DOHH2 (cell line): ENCODE results near the gene NMT2.

Experiments
- H3F3A ChIP-seq: fragments of 200-600 bp; sonication (generic), shearing (Covaris generic); 2 replicates; pipeline ENCODE4 v1.6.0; 2016; ENCODE audit warnings: antibody characterized with exemption, mild to moderate bottlenecking; ENCODE audit not compliant: control insufficient read depth, insufficient read depth
- H3K27ac ChIP-seq: fragments of 200-600 bp; sonication (generic); 2 replicates; pipeline ENCODE4 v1.5.1; 2014; ENCODE audit warnings: low read depth, mild to moderate bottlenecking, low read length, moderate library complexity
- H3K27me3 ChIP-seq: fragments of 200-600 bp; sonication (generic); 2 replicates; pipeline ENCODE4 v1.6.1; 2014; ENCODE audit warnings: mild to moderate bottlenecking, low read length, mixed read lengths; ENCODE audit not compliant: control insufficient read depth
- H3K36me3 ChIP-seq: fragments of 200-600 bp; sonication (generic); 2 replicates; pipeline ENCODE4 v1.6.1; 2014; ENCODE audit warnings: mild to moderate bottlenecking, low read length, moderate library complexity, mixed read lengths; ENCODE audit not compliant: control insufficient read depth
- H3K4me1 ChIP-seq: fragments of 200-600 bp; sonication (generic); 2 replicates; pipeline ENCODE4 v1.6.1; 2014; ENCODE audit warnings: mild to moderate bottlenecking, low read length, mixed read lengths; ENCODE audit not compliant: control insufficient read depth
- H3K4me2 ChIP-seq: fragments of 200-600 bp; sonication (generic); 2 replicates; pipeline ENCODE4 v1.6.0; 2014; ENCODE audit warnings: mild to moderate bottlenecking, low read length, moderate library complexity
- H3K4me3 ChIP-seq: fragments of 200-600 bp; sonication (generic); 2 replicates; pipeline ENCODE4 v1.5.1; 2014; ENCODE audit warnings: mild to moderate bottlenecking, low read length, mixed read lengths
- H3K79me2 ChIP-seq: fragments of 200-600 bp; sonication (generic); 2 replicates; pipeline ENCODE4 v1.6.1; 2014; ENCODE audit warnings: mild to moderate bottlenecking, low read length, mixed read lengths; ENCODE audit not compliant: control insufficient read depth
- H3K9me2 ChIP-seq: fragments of 200-600 bp; sonication (generic); replicated peaks from 2 replicates; pipeline ENCODE4 v1.6.1; 2014; ENCODE audit warnings: mild to moderate bottlenecking, low read length, mixed read lengths; ENCODE audit not compliant: control insufficient read depth
- H3K9me3 ChIP-seq: fragments of 200-600 bp; sonication (generic); 2 replicates; pipeline ENCODE4 v1.6.1; 2014; ENCODE audit warnings: antibody characterized with exemption, low read length, mixed read lengths; ENCODE audit not compliant: control insufficient read depth, insufficient read depth
- H4K20me1 ChIP-seq: fragments of 200-600 bp; sonication (generic); 2 replicates; pipeline ENCODE4 v1.6.0; 2014; ENCODE audit warnings: low read depth, mild to moderate bottlenecking, antibody characterized with exemption, low read length, moderate library complexity; ENCODE audit not compliant: control insufficient read depth, insufficient read depth
- CTCF ChIP-seq: fragments of 200-600 bp; sonication (generic); IDR thresholded peaks from one replicate; pipeline ENCODE4 v1.5.1; 2014; ENCODE audit warnings: antibody characterized with exemption, mild to moderate bottlenecking, low read depth, low read length; ENCODE audit not compliant: poor library complexity, severe bottlenecking
- EZH2phosphoT487 ChIP-seq: fragments of 200-600 bp; sonication (generic); IDR thresholded peaks from 2 replicates; pipeline ENCODE4 v1.6.1; 2017; ENCODE audit warnings: borderline replicate concordance, mild to moderate bottlenecking, antibody characterized with exemption, low read length, moderate library complexity, mixed read lengths

NMT2 gene

GRCh38 chr10:15097011-15097812 lies 71.3 kb downstream of the NMT2 start, which contains the start of gene RPP38:
Gene RPP38 (plus strand): TSS chr10:15097355. CDS start chr10:15103315, 5,960 bp downstream.
- peaks cover 43% of the 10 kb centered on the region for H3K36me3 ChIP-seq
- H3K27me3 ChIP-seq = 0 out of 2 replicates have a peak, but pooled peaks cover 3% of the 10 kb centered on the region
- no peaks in the 10 kb centered on the region for H3K9me2 ChIP-seq
- peak within 1 kb of the TSS; percentile 94 for H3K27ac ChIP-seq
- H3F3A ChIP-seq = peaks cover 6% of the 10 kb centered on the region; the same call in 1 of the 2 replicates
- peak within 1 kb of the TSS; percentile 99 for H3K4me2 ChIP-seq
- H4K20me1 ChIP-seq = peaks cover 5% of the 10 kb centered on the region; the same call in 1 of the 2 replicates
- peaks cover 18% of the 10 kb centered on the region for H3K4me1 ChIP-seq
- no peaks in the 10 kb centered on the region for H3K9me3 ChIP-seq
- TF ChIP-seq CTCF (no peak), EZH2phosphoT487 (no peak)
- H3K79me2 ChIP-seq = peaks cover 50% of the 10 kb centered on the region
- peak within 1 kb of the TSS; percentile 96 for H3K4me3 ChIP-seq

- peaks cover 5% of the 10 kb centered on the region; the same call in 1 of the 2 replicates for H4K20me1 ChIP-seq
- H3K4me1 ChIP-seq = peaks cover 18% of the 10 kb centered on the region
- no peak for TF ChIP-seq CTCF
- TF ChIP-seq EZH2phosphoT487 = no peak
- H3K4me2 ChIP-seq = peak overlapping the region; percentile 99
- H3K79me2 ChIP-seq = peaks cover 45% of the 10 kb centered on the region
- H3K9me3 ChIP-seq = no peaks in the 10 kb centered on the region
- H3K36me3 ChIP-seq = peaks cover 37% of the 10 kb centered on the region
- no peaks in the 10 kb centered on the region for H3K9me2 ChIP-seq
- H3K27ac ChIP-seq = peak overlapping the region; percentile 94
- H3F3A ChIP-seq = peaks cover 6% of the 10 kb centered on the region; the same call in 1 of the 2 replicates
- 0 out of 2 replicates have a peak, but pooled peaks cover 3% of the 10 kb centered on the region for H3K27me3 ChIP-seq
- peak overlapping the region; percentile 96 for H3K4me3 ChIP-seq
Observed at GRCh38 chr10:15096661-15097010, 71.9 kb downstream of the NMT2 start.

- Histone ChIP-seq H3K4me3 (no peak overlapping the region), H3K4me2 (no peak overlapping the region), H4K20me1 (no peaks in the 10 kb centered on the region), H3K79me2 (peaks cover 8% of the 10 kb centered on the region), H3K27me3 (0 out of 2 replicates have a peak, but pooled peaks cover 3% of the 10 kb centered on the region), H3F3A (peaks cover 6% of the 10 kb centered on the region; the same call in 1 of the 2 replicates), H3K36me3 (peaks cover 10% of the 10 kb centered on the region), H3K27ac (no peak overlapping the region), H3K9me3 (no peaks in the 10 kb centered on the region), H3K4me1 (peaks cover 11% of the 10 kb centered on the region), H3K9me2 (no peaks in the 10 kb centered on the region)
- no peak for TF ChIP-seq EZH2phosphoT487
- TF ChIP-seq CTCF = no peak
Observed at GRCh38 chr10:15092855-15093408, 75.6 kb downstream of the NMT2 start.
